ENCODE results near the gene GOLGA3.

GRCh38 chr12:132766380-132767085, 62.1 kb downstream of the GOLGA3 start:
- TF ChIP-seq, protein P1, sequence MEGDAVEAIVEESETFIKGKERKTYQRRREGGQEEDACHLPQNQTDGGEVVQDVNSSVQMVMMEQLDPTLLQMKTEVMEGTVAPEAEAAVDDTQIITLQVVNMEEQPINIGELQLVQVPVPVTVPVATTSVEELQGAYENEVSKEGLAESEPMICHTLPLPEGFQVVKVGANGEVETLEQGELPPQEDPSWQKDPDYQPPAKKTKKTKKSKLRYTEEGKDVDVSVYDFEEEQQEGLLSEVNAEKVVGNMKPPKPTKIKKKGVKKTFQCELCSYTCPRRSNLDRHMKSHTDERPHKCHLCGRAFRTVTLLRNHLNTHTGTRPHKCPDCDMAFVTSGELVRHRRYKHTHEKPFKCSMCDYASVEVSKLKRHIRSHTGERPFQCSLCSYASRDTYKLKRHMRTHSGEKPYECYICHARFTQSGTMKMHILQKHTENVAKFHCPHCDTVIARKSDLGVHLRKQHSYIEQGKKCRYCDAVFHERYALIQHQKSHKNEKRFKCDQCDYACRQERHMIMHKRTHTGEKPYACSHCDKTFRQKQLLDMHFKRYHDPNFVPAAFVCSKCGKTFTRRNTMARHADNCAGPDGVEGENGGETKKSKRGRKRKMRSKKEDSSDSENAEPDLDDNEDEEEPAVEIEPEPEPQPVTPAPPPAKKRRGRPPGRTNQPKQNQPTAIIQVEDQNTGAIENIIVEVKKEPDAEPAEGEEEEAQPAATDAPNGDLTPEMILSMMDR (IDR thresholded peaks at IDR 0.05): no peak
- no peak for TF ChIP-seq POLR2A (IDR thresholded peaks at IDR 0.05)
